ENCODE measurements around the gene AK9. TPM values are rescaled to one million over a fixed set of nuclear protein-coding genes. Genes with fewer than 3 reads are reported as not detected.

The AK9 gene
- total and polyA plus RNA-seq, 2 of the 4 experiments (the other 2 are of a cell fraction) = 1.7 to 1.8 TPM

GRCh38 chr6:109678240-109678639 lies 12.8 kb downstream of the AK9 start:
- no peak overlapping the region for H3K4me2 ChIP-seq (ENCODE audit: low read depth, low read length)
- CTCF ChIA-PET = no interaction called here
- H3K23ac ChIP-seq (ENCODE audit: low read depth, low read length) = no peak overlapping the region
- no peaks in the 10 kb centered on the region for H3K27me3 ChIP-seq (ENCODE audit: control insufficient read depth, insufficient read depth, low read length)
- POLR2A ChIA-PET (ENCODE audit: unreplicated experiment) = no interaction called here
- no peak overlapping the region for H4K91ac ChIP-seq (ENCODE audit: insufficient read depth, low read depth, low read length)
- no peak overlapping the region for H3K4ac ChIP-seq (ENCODE audit: low read depth, low read length)
- DNase-seq (no peak), ATAC-seq (ENCODE audit: low read depth) (no peak)
- H2BK5ac ChIP-seq (ENCODE audit: low read depth, low read length, poor library complexity, severe bottlenecking) = no peak overlapping the region
- WGBS, 2 experiments (ENCODE audit: extremely low coverage in 2 of 2, insufficient read length in 1 of 2) = no CpG with 5 or more reads among the region's 4 CpGs
- intact Hi-C loops (cut with micrococcal nuclease) (no loop called here), dilution Hi-C loops (cut with HindIII; ENCODE audit: low sequenced_read_pairs, unreplicated experiment) (no loop called here), in situ Hi-C loops (cut with MboI; ENCODE audit: low sequenced_read_pairs) (no loop called here)
- H3K9ac ChIP-seq (ENCODE audit: low read depth, low read length) = no peak overlapping the region
- H4K8ac ChIP-seq (ENCODE audit: low read depth in 2 of 2, low read length in 2 of 2) = no peak overlapping the region
- H3K14ac ChIP-seq (replicated peaks; ENCODE audit: low read depth, low read length) = no peak overlapping the region
- BruUV-seq (replicated peaks) = no TSS peak
- no peaks in the 10 kb centered on the region for H3K36me3 ChIP-seq (ENCODE audit: control insufficient read depth, insufficient read depth, low read length)
- no peak overlapping the region for H2AK9ac ChIP-seq (replicated peaks; ENCODE audit: low read depth, low read length, poor library complexity)
- no peaks in the 10 kb centered on the region for H3K9me1 ChIP-seq (ENCODE audit: insufficient read depth, low read length)
- H4K5ac ChIP-seq (ENCODE audit: low read depth, low read length) = no peak overlapping the region
- H3K4me1 ChIP-seq (ENCODE audit: control insufficient read depth, insufficient read depth, low read length) = no peaks in the 10 kb centered on the region; the same call in 1 of the 2 replicates
- no peaks in the 10 kb centered on the region for H3K9me3 ChIP-seq (ENCODE audit: control insufficient read depth, insufficient read depth, low read length)
- H3K18ac ChIP-seq (ENCODE audit: low read depth, low read length) = no peak overlapping the region
- no peak overlapping the region for H2BK120ac ChIP-seq (ENCODE audit: low read depth, low read length)
- H2AFZ ChIP-seq (replicated peaks; ENCODE audit: low read length, poor library complexity) = no peak overlapping the region
- no peak overlapping the region for H2BK15ac ChIP-seq (ENCODE audit: low read depth, low read length)
- H2AK5ac ChIP-seq (ENCODE audit: low read depth, low read length) = no peak overlapping the region
- H3K4me3 ChIP-seq (ENCODE audit: insufficient read depth, low read depth, low read length) = no peak overlapping the region
- no peak overlapping the region for H3K56ac ChIP-seq (ENCODE audit: extremely low read depth, insufficient read depth, low read length)
- no peaks in the 10 kb centered on the region for H4K20me1 ChIP-seq (ENCODE audit: insufficient read depth, low read length)
- H3K27ac ChIP-seq (ENCODE audit: insufficient read depth, low read length) = no peak overlapping the region
- TF ChIP-seq ELK1 (IDR thresholded peaks at IDR 0.05; ENCODE audit: borderline replicate concordance, low read depth, low read length) (no peak), CTCF (conservative IDR thresholded peaks at IDR 0.05; ENCODE audit: low read depth, low read length) (no peak), RCOR1 (IDR thresholded peaks at IDR 0.05; ENCODE audit: insufficient replicate concordance, low read length) (no peak), MAFK (IDR thresholded peaks at IDR 0.05; ENCODE audit: low read depth, low read length) (no peak), POLR2A (IDR thresholded peaks at IDR 0.05; ENCODE audit: low read depth, low read length) (no peak), SMC3 (IDR thresholded peaks at IDR 0.05; ENCODE audit: low read depth, low read length) (no peak), MAZ (IDR thresholded peaks at IDR 0.05; ENCODE audit: borderline replicate concordance, low read depth, low read length) (no peak)
- no peak overlapping the region for H2BK20ac ChIP-seq (ENCODE audit: low read depth, low read length)
- no peaks in the 10 kb centered on the region for H3K79me1 ChIP-seq (ENCODE audit: low read depth in 1 of 2, low read length in 2 of 2)
